GM19397 (cell line): ENCODE measurements around the gene ZNG1B.
A peak's percentile ranks its signal among the peaks of the same experiment; 100 is the strongest.
"Not testable (repeated sequence)": the region's sequence is repeated elsewhere in the genome, so short reads cannot be mapped to it uniquely, and the experiment has no call there.

ENCODE experiments used
- ATAC-seq: cut with Tn5 transposase; IDR thresholded peaks from one replicate; pipeline ENCODE4 v1.9.1; 2021; ENCODE audit warnings: mild to moderate bottlenecking, moderate library complexity; ENCODE audit not compliant: unreplicated experiment

ZNG1B gene

GRCh38 chr2:113437508-113438465, at the start of gene ZNG1B:
TSS of gene ZNG1B (plus strand) at chr2:113437691. CDS start at chr2:113437869, 178 bp downstream.
- not testable (repeated sequence) for ATAC-seq

GRCh38 chr2:113390124-113390849, 47.2 kb upstream of the ZNG1B start:
- ATAC-seq: peak; percentile 90

DNA sequence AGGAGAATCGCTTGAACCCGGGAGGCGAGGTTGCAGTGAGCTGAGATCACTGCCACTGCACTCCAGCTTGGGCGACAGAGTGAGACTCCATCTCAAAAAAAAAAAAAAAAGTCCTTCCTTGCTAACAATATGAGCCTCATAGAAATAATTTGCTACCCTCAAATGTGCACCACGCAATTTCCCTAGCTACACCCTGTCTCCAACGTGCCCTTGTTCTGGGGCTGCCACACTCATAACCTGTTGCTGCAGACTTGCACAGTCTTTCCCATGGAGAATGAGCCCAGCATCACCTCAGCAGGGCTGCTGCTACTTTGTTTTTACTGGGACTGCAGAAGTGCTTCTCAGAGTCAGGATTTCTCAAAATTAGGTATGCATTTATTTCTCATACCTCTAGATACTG, 46.4 kb upstream of the ZNG1B start:
- no peak for ATAC-seq

GRCh38 chr2:113406114-113406513, 31.4 kb upstream of the ZNG1B start:
- ATAC-seq: no peak

GRCh38 chr2:113407446-113408099, 29.9 kb upstream of the ZNG1B start:
- no peak for ATAC-seq

DNA sequence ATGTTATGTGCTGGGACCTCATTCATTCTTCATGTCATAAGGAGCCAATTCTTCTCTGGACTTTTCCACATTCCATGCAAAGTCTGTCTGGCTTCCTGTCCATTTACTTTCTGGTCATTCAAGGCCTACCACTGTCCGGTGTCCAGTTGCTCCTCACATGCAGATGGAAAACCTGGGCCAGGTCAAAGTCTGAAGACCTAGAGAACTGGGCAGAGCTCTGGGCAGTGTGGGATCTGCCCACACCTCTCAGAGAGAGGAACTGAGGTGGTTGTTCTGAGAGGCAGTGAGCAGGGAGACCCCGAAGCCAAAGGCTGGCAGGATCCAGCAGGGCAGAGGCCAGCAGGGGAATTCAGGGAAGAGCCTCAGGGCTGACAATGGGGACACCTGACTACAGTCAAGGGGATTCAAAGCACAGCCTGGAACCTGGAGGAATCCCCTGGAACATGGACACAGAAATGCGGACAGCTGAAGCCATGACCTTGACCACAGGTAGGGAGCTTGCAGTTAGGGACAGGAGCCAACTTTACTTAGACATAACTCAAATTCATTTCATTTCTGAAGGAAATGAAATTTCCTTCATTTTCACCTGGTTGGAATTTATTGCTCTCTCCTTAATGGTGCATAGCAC, 25.7 kb upstream of the ZNG1B start:
- not testable (repeated sequence) for ATAC-seq

- not testable (repeated sequence) for ATAC-seq
These were observed 24.7 kb upstream of the ZNG1B start for GRCh38 chr2:113412774-113413173.

GRCh38 chr2:113431773-113432172, 5.7 kb upstream of the ZNG1B start:
- ATAC-seq: not testable (repeated sequence)

- ATAC-seq: not testable (repeated sequence)
These were observed 4.0 kb upstream of the ZNG1B start for GRCh38 chr2:113433468-113433867.

- not testable (repeated sequence) for ATAC-seq
These were observed 28.3 kb downstream of the ZNG1B start for GRCh38 chr2:113465770-113466169.

GRCh38 chr2:113476688-113477368, 39.3 kb downstream of the ZNG1B start:
- ATAC-seq: not testable (repeated sequence)

GRCh38 chr2:113496527-113496926, 59.0 kb downstream of the ZNG1B start:
- ATAC-seq: not testable (repeated sequence)

DNA sequence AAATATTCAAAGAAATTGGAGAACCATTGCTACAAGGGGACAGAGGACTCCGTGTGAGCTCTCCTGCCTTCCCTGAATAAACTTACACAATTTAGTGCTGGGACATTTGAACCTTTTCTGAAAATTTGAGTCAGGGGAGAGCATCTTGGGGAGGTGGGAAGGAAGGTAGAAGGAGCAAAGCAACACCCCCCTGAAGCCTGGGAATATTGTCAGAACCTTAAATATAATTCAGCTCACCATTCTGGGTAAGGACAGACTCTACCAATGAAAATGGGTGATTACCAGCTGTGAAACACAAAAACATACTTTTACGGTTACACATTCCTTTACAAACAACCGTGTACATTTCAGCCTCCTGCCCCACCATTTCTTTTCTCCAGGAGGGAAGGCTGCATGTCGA, 60.9 kb downstream of the ZNG1B start, which contains the start of gene FOXD4L1:
Gene FOXD4L1 (plus strand): TSS at position 301 of the 400 bp plus-strand sequence. CDS start 592 bp downstream, outside the sequence.
- ATAC-seq: not testable (repeated sequence)

- ATAC-seq: not testable (repeated sequence)
These were observed 61.8 kb downstream of the ZNG1B start for GRCh38 chr2:113499019-113499885.

- ATAC-seq: not testable (repeated sequence)
These were observed 62.6 kb downstream of the ZNG1B start for GRCh38 chr2:113499886-113500722.

GRCh38 chr2:113500723-113501038, 63.2 kb downstream of the ZNG1B start:
- ATAC-seq: not testable (repeated sequence)

GRCh38 chr2:113502216-113503093, 65.0 kb downstream of the ZNG1B start:
- ATAC-seq: peak; percentile 29
